Measurements from ENCODE around the gene DLST.

The DLST gene

DNA sequence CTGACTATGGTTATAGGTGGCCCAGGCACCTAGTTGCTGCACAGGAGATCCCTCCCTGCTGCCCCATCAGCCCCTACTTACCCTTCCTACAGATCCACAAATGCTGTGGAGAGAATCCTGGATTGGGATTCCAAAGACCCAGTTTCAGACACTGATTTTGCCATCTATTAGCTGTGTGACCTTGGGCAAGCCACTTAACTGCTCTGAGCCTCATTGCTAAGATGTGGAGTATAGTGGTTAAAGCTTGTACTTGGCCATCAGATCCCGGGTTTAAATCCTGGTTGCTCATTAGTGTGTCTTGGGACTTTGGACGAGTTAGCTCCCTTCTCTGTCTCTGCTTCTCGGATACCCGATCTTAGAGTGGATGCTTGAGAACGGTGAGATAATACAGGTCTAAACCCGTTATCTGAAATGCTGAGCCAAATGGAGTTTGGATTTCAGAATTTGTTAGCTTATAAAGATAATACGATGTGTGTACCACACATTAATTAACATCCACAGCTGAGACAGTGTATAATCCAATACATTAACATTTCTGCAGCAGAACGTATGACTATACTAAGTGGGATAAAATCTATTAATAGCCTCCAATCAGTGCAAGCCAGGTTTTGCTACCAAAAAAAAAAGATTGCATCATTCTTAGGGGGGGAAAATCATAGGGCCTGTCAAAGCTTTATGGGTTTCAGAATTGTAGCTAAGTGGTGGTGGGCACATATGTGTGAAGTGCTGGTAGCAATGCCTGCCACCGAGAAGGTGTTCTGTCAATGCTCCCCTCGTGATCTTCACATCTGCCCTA lies 21.8 kb upstream of the DLST start:
- CTCF ChIA-PET: interaction anchor here (0.7 to 19.3 kb wide), 31 partner anchors 11 to 445 kb away, joined by 3 to 542 read pairs (median 6); partner anchors contain the start of genes ACYP1, DLST, EIF2B2 and PROX2
- POLR2A ChIA-PET: no interaction called here

DNA sequence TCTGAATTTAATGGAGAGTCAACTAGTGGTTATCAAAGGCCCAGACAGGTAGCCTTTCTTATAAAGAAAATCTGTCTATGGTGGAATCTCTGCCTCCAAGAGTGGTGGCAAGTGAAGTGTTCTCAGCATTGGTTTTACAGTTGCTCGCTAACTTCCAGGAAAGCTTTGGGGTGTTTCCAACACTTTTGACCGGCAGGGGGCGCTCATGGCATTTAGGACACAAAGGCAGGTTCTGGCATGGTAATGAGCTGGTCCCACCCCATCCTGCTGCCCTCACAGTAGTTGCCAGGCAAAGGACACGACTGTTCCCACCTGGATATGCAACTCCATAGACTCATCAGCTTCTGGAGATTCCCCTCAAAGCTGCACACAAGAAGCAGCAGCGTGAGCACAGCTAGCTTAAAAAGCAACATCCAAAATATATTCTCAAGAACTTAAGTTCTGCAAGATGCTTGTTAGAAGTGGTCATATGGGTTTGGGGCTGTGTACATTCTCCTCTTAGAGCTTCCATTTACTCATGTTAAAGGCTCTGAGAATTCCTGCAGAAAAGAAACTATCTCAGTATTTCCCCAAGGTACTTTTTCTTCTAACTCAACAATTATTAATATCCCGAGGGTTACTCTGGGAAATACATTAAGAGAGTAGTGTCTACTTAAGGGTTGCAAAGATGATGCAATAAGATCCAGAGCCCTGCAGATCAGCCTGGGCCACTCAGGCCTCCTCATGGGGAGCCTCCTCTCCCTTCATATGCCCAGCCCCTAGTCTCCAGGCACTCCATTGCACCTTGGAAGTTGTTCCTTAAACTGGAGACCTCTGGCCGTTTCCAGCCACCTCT lies 20.6 kb upstream of the DLST start:
- TF ChIP-seq, protein P1, sequence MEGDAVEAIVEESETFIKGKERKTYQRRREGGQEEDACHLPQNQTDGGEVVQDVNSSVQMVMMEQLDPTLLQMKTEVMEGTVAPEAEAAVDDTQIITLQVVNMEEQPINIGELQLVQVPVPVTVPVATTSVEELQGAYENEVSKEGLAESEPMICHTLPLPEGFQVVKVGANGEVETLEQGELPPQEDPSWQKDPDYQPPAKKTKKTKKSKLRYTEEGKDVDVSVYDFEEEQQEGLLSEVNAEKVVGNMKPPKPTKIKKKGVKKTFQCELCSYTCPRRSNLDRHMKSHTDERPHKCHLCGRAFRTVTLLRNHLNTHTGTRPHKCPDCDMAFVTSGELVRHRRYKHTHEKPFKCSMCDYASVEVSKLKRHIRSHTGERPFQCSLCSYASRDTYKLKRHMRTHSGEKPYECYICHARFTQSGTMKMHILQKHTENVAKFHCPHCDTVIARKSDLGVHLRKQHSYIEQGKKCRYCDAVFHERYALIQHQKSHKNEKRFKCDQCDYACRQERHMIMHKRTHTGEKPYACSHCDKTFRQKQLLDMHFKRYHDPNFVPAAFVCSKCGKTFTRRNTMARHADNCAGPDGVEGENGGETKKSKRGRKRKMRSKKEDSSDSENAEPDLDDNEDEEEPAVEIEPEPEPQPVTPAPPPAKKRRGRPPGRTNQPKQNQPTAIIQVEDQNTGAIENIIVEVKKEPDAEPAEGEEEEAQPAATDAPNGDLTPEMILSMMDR (IDR thresholded peaks at IDR 0.05; ENCODE audit: control extremely low read depth, extremely low read depth, low read depth, missing control alignments): peak; percentile 86
- CTCF ChIA-PET: interaction anchor here (0.7 to 19.3 kb wide), 57 partner anchors 12 to 700 kb away, joined by 3 to 542 read pairs (median 4); partner anchors contain the start of genes ACYP1, DLST, EIF2B2 and MLH3
- POLR2A ChIA-PET: interaction anchor here (0.6 to 1.2 kb wide), 3 partner anchors 9 to 44 kb away, joined by 3 read pairs; no protein-coding TSS in a partner anchor
- DNase-seq (ENCODE audit: extremely low spot score): peak; percentile 81

More for the DNA sequence above, 21.8 kb upstream of the DLST start:
- TF ChIP-seq, protein P1 (IDR thresholded peaks at IDR 0.05; ENCODE audit: control extremely low read depth, extremely low read depth, low read depth, missing control alignments): no peak
- DNase-seq (ENCODE audit: extremely low spot score): no peak

DNA sequence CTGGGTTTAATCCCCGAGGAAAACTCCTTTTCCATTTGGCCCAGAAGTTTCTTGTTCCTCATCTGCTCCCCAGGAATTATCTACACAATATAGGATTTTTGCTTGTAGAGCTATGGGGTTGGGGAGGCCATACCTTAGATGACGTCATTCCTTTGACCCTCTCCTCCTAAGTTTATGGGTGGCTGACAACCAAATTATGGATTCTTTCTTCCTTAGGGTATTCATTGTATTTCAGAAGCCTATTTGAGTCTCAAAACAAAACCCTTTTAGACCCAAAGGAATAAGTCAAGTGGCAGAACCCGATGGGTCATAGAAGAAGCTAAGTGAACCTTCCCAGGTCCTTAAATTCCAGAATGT lies 20.0 kb upstream of the DLST start:
- ChIA-PET CTCF (interaction anchor here (1.0 to 19.3 kb wide), 34 partner anchors 13 to 440 kb away, joined by 3 to 542 read pairs (median 5); partner anchors contain the start of genes DLST, MLH3 and PROX2), POLR2A (interaction anchor here (0.6 to 1.2 kb wide), 2 partner anchors 19 to 44 kb away, joined by 3 read pairs; no protein-coding TSS in a partner anchor)
- DNase-seq (ENCODE audit: extremely low spot score): no peak
- TF ChIP-seq, protein P1 (IDR thresholded peaks at IDR 0.05; ENCODE audit: control extremely low read depth, extremely low read depth, low read depth, missing control alignments): no peak

DNA sequence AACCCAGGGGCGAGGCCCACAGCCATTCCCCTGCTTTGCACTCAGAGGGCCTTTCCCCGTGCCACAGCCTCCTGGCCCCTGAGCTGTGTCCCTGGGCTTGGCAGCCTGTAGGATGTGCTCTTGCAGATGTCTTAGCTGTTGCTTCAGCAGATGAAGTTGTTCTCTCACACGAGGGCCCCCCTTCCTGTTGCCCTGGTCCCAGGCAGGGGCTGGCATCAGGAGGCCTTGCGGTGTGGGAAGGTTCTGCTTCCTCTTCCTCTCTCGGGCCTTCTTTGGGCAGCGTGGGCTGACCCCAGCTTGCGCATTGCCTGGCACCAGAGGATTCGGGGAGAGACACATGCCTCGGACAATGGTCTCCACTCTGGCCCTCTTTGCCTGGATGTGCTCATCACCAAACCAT lies 18.4 kb upstream of the DLST start:
- ChIA-PET POLR2A (no interaction called here), CTCF (interaction anchor here (0.8 to 19.3 kb wide), 10 partner anchors 8 to 261 kb away, joined by 3 to 542 read pairs (median 41); partner anchors contain the start of genes DLST and PROX2)
- no peak for DNase-seq (ENCODE audit: extremely low spot score)
- TF ChIP-seq, protein P1 (IDR thresholded peaks at IDR 0.05; ENCODE audit: control extremely low read depth, extremely low read depth, low read depth, missing control alignments): no peak

DNA sequence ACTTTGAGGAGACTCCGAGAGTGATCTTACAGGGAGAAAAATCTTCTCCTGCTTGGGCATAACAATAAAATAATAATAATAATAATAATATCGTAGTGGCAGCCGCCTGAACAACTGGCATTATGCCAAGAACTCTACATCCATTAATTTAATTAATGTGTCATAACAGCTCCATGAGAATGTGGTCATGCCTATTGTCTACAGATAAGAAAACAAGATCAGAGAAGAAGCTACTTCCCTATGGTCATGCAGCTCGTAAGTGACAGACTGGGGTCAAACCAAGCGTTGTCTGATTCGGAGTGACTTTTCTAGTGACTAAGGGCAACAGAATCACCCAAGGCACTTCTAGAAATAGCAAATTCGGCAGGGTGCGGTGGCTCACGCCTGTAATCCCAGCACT lies 17.5 kb upstream of the DLST start:
- ChIA-PET POLR2A (no interaction called here), CTCF (interaction anchor here (1.2 to 19.3 kb wide), 8 partner anchors 9 to 225 kb away, joined by 3 to 542 read pairs (median 69); partner anchors contain the start of genes DLST and PROX2)
- no peak for DNase-seq (ENCODE audit: extremely low spot score)
- TF ChIP-seq, protein P1 (IDR thresholded peaks at IDR 0.05; ENCODE audit: control extremely low read depth, extremely low read depth, low read depth, missing control alignments): no peak

DNA sequence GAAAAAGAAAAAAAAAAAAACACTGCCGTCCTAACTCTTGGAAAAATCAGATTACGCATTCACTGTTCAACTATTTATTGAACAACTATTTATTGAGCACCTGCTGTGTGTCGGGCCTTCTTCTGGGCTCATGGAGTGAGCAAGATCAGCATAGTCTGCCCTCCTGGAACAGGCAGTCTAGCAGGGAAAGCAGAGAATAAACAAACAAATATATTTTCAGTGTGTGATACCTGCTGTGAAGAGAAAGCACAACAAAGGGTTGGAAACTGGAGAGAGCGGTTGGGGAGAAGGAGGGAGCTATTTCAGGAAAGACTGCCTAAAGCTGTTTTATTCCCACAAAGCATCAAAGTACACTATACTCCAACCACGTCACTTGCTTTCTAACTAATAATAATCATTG lies 16.6 kb upstream of the DLST start:
- ChIA-PET POLR2A (no interaction called here), CTCF (interaction anchor here (1.0 to 19.3 kb wide), 7 partner anchors 12 to 224 kb away, joined by 3 to 542 read pairs (median 72); partner anchors contain the start of genes DLST and PROX2)
- TF ChIP-seq, protein P1 (IDR thresholded peaks at IDR 0.05; ENCODE audit: control extremely low read depth, extremely low read depth, low read depth, missing control alignments): no peak
- no peak for DNase-seq (ENCODE audit: extremely low spot score)

All from GM10248 (cell line).